Measurements from ENCODE around the gene CELF2. TPM values are rescaled to one million over a fixed set of nuclear protein-coding genes. Genes with fewer than 3 reads are reported as not detected.

Gene CELF2
- total RNA-seq, 1 experiment from 2014 or later, result 28.7 TPM

DNA sequence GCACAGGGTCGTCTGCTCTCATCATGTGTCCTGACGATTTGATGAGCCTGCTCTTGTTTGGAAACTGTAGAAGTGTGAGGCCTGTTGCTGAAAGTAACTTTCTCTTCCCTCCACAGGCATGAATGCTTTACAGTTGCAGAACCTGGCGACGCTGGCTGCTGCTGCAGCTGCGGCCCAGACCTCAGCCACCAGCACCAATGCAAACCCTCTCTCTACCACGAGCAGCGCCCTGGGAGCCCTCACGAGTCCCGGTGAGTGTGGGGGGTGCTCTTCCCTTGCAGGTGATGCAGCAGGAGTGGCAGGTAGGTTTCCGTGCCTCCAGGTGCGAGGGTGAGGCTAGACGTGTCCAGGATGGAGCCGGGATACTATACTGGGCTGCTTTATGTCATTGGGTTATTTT is 270.6 kb downstream of the CELF2 start:
- no peak overlapping the region for H2BK15ac ChIP-seq (ENCODE audit: low read depth, low read length)
- no peaks in the 10 kb centered on the region for H3K27me3 Mint-ChIP-seq (ENCODE audit: low read depth)
- H3K14ac ChIP-seq (ENCODE audit: insufficient read depth, low read length), result no peak overlapping the region
- TF ChIP-seq, protein P1, sequence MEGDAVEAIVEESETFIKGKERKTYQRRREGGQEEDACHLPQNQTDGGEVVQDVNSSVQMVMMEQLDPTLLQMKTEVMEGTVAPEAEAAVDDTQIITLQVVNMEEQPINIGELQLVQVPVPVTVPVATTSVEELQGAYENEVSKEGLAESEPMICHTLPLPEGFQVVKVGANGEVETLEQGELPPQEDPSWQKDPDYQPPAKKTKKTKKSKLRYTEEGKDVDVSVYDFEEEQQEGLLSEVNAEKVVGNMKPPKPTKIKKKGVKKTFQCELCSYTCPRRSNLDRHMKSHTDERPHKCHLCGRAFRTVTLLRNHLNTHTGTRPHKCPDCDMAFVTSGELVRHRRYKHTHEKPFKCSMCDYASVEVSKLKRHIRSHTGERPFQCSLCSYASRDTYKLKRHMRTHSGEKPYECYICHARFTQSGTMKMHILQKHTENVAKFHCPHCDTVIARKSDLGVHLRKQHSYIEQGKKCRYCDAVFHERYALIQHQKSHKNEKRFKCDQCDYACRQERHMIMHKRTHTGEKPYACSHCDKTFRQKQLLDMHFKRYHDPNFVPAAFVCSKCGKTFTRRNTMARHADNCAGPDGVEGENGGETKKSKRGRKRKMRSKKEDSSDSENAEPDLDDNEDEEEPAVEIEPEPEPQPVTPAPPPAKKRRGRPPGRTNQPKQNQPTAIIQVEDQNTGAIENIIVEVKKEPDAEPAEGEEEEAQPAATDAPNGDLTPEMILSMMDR (conservative IDR thresholded peaks at IDR 0.05), result no peak
- no peaks in the 10 kb centered on the region for H3K9me3 Mint-ChIP-seq
- no peak overlapping the region for H3T11ph ChIP-seq (ENCODE audit: low read length)
- no peak overlapping the region for H3K4me2 ChIP-seq (ENCODE audit: insufficient read depth, insufficient read length, low read length)
- no peak overlapping the region for H4K8ac ChIP-seq (replicated peaks; ENCODE audit: insufficient read length, low read depth, low read length)
- no peaks in the 10 kb centered on the region for H4K20me1 ChIP-seq (ENCODE audit: control insufficient read depth, insufficient read depth, insufficient read length)
- no peak overlapping the region for H3K27ac ChIP-seq (ENCODE audit: insufficient read length, low read depth, low read length)
- H3K9ac ChIP-seq (ENCODE audit: extremely low read depth, insufficient read length, low read length), result no peak overlapping the region
- no peak overlapping the region for H2BK20ac ChIP-seq (ENCODE audit: low read depth, low read length, poor library complexity, severe bottlenecking)
- no peak overlapping the region for H2AK5ac ChIP-seq (ENCODE audit: insufficient read length, low read length)
- H4K91ac ChIP-seq (ENCODE audit: insufficient read length, low read depth, low read length), result no peak overlapping the region
- H3K27ac Mint-ChIP-seq, result no peak overlapping the region
- no peak overlapping the region for H3K4me3 Mint-ChIP-seq
- no peak overlapping the region for H3K56ac ChIP-seq (ENCODE audit: insufficient read length, low read depth, low read length)
- H3K4me1 ChIP-seq (ENCODE audit: insufficient read depth, low read length), result no peaks in the 10 kb centered on the region
- H3K4ac ChIP-seq (ENCODE audit: low read depth, low read length), result no peak overlapping the region
- WGBS (ENCODE audit: extremely low coverage, insufficient read length, low lambda C conversion rate), result no CpG with 5 or more reads among the region's 13 CpGs
- H3K9me3 ChIP-seq (ENCODE audit: control insufficient read depth, low read depth, low read length), result no peaks in the 10 kb centered on the region
- no peaks in the 10 kb centered on the region for H3K79me1 ChIP-seq (ENCODE audit: insufficient read depth, low read depth, low read length, poor library complexity, severe bottlenecking)
- peaks cover 13 to 16% of the 10 kb centered on the region in 2 experiments for H3K4me1 Mint-ChIP-seq
- H3K27me3 ChIP-seq (ENCODE audit: insufficient read depth, low read length), result no peaks in the 10 kb centered on the region
- no peak overlapping the region for H2BK120ac ChIP-seq (ENCODE audit: low read depth, low read length, poor library complexity, severe bottlenecking)
- H3K36me3 Mint-ChIP-seq (ENCODE audit: insufficient read depth in 1 of 3, low read depth in 3 of 3), result peaks cover 2 to 26% (median 13%) of the 10 kb centered on the region in 3 experiments; a peak in 5 of 7 replicates
- no peak overlapping the region for H2AFZ ChIP-seq (ENCODE audit: low read length)
- H4K5ac ChIP-seq (ENCODE audit: insufficient read length, low read depth, low read length), result no peak overlapping the region
- DNase-seq, result no peak
- H3K23me2 ChIP-seq (ENCODE audit: insufficient read length, low read depth, low read length, poor library complexity, severe bottlenecking), result no peaks in the 10 kb centered on the region
- H3K23ac ChIP-seq (ENCODE audit: insufficient read length, low read depth, low read length), result no peak overlapping the region
- H2BK5ac ChIP-seq (ENCODE audit: insufficient read length, low read length), result no peak overlapping the region
- no peak overlapping the region for H3K18ac ChIP-seq (ENCODE audit: insufficient read length, low read depth, low read length)
- no peak overlapping the region for H2BK12ac ChIP-seq (ENCODE audit: insufficient read length, low read depth, low read length)
- no peaks in the 10 kb centered on the region for H3K79me2 ChIP-seq (ENCODE audit: insufficient read depth, low read length)
